Right hindlimb (tissue), 1 donor: ENCODE results near the gene LRRK1.
"Not testable (repeated sequence)": the region's sequence is repeated elsewhere in the genome, so short reads cannot be mapped to it uniquely, and the experiment has no call there.

ENCODE experiments used
- DNase-seq: peaks from one replicate; pipeline ENCODE4 v3.0.0-alpha.2; 2018

The LRRK1 gene

DNA sequence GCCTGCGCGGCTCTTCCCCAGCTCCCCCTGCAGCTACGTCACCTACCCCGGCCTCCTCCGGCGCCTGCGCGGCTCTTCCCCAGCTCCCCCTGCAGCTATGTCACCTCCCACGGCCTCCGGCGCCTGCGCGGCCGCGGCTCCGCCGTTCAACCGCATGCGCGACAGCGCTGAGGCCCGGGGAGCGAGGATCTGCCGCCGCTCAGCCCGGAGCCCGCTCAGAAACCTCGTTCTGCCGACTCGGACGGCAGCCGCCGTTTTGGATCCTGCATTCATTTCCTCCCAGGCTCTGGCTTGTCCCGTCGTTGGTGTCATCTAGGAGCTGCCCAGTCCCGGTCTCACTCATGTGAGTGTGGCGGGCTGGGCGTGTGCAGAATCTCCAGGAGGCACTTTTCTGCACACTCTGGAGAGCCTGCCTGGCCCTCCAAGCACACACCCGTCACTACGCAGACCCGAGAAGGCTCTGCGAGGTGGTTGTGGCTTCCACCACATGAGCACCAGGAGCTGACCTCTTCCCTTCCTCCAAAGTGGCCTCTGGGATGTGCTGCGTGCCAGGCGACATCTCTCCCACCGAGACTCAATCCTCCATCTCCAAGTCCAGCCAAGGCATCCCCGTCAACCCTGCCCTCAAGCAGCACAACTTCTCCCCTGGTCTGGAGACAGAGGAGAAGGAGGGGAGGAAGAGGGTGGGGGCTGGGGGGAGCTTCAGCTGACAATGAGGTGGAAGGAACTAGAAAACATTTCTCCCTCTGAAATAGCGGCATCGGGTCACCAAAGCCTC lies 167.4 kb downstream of the LRRK1 start:
- DNase-seq: no peak

DNA sequence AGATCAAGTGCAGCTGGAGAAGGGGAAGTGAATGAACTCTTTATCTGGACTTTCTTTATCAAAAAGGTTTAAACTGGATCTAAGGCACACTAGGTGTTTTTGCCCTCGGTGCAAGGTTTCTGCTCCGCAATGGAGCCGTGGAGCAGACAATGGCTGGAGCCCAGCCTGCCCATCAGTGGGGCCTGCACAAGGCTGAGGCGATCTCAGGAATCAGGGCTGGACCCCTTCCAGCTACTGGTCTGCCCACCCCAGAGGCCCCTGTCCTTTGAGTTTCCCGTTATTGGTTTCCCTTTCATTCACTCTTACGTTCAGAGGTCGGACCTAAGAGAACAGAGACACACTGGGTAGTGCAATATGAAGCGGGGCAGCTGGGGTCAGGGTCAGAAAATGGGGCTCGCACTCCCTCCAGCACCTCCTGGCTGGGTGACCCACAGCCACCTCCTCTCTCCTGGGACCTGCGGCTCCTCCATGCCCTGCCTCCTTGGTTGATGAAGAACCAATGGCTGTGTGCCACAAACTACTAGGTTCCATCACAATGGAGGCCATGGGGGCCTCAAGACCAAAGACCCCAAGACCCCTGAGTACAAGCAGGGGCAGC lies 168.1 kb downstream of the LRRK1 start:
- no peak for DNase-seq

DNA sequence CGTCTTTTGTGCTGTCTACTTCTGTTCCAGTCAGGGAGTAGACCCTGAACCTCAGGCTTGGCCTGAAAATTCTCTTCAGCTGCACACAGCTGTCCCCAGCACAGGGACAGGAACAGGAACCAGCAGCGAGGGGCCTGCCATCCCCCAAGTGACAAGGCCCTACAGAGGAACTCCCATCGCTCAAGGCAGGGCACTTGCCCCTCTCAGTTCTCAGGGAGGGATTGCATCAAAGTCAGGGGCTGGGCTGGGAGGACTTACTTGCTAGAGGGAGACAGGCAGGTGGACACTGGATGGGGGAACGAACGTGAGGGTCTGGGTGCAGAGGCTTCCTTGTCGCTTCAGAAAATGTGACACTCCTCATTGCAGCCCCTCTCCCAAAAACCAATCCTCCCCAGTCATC lies 169.1 kb downstream of the LRRK1 start:
- DNase-seq: no peak

DNA sequence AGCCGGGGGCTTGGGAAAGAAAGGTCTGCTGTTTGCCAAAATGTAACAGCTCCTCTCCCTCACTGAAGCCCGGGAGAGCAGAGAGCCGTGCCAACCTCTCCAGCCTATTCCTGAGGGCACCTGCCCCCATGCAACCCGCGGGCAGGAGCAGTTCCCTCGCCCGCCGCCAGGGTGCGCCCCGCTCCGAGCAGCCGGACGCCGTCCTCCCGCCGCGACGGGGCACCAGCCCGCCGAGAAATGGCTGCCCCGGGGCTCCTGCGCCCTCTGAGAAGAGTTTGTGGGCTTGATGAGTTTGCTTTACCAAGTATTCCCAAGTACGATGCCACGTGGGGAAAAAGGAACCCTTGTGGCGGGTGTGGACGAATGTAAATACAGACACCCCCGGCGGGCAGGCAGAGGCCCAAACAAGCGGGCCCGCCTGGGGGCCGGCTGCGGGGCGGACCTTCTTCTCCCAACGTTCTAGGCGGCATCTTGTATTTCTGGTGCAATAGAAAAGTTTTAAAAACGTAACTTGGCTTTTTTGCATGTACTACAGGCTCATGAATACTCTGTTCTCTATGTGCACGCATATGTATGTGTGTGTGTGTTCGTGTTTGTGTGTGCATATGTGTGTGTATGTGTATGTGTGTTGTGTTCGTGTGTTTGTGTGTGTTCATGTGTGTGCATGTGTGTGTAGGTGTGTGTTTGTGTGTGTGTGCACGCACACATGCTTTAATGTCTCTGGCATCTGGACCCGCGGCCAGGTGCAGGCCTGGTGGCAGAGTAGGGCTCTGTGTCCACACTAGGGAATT lies 169.8 kb downstream of the LRRK1 start:
- peak; percentile 78 for DNase-seq

DNA sequence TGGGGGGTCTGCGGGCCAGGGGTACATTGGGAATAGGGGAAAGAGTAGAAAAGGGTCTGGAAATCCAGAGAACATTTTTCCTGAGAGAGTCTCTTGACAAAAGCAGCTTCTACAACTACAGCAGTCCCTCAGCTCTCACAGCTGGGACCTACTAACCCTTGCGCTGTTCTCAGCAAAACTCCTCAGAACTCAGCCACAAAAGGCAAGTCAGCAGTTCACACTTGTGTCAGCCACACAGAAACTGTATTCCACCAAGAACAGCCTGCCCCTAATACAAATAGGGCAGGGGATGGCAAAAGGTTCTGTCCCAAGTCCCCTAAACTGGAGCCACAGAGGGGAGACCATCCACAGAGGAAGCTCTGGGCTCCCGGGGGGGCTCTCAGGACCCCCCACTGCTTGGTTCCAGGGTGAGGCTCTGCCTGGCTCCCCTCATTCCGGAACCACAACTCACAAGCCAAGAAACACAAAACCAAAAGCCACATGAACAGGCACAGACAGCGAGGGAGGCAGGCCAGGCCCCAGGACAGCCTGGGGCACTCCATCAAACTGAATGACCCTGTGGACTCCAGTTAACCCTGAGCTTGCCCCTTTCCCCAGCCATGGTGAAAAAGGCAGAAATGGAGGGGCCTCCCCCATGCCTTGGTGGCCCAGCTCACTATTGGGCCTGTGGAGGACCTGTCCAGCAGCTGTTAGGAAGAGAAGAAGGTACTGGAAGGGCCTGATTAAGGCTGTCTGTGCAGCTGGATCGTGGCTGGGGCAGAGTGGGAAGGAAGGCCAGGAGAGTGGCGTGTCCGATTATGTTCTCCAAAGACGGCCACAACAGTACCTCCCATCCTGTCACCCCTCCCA lies 170.6 kb downstream of the LRRK1 start:
- DNase-seq: no peak

DNA sequence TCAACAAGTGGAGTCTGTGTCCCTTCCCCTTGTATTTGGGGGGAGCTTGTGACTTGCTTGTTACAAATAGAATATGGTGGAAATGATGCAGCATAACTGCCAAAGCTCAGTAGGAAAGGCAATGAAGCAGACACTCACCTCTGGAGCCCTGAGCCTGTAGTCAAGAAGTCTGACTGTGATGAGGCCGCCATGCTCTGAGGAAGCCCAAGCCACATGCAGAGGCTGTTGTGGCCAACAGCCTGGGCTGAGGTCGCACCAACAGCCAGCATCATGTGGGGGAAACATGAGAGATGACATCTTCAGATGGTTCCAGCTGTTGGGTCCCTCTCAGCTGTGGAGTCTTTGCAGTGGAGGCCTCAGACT lies 171.3 kb downstream of the LRRK1 start:
- no peak for DNase-seq

DNA sequence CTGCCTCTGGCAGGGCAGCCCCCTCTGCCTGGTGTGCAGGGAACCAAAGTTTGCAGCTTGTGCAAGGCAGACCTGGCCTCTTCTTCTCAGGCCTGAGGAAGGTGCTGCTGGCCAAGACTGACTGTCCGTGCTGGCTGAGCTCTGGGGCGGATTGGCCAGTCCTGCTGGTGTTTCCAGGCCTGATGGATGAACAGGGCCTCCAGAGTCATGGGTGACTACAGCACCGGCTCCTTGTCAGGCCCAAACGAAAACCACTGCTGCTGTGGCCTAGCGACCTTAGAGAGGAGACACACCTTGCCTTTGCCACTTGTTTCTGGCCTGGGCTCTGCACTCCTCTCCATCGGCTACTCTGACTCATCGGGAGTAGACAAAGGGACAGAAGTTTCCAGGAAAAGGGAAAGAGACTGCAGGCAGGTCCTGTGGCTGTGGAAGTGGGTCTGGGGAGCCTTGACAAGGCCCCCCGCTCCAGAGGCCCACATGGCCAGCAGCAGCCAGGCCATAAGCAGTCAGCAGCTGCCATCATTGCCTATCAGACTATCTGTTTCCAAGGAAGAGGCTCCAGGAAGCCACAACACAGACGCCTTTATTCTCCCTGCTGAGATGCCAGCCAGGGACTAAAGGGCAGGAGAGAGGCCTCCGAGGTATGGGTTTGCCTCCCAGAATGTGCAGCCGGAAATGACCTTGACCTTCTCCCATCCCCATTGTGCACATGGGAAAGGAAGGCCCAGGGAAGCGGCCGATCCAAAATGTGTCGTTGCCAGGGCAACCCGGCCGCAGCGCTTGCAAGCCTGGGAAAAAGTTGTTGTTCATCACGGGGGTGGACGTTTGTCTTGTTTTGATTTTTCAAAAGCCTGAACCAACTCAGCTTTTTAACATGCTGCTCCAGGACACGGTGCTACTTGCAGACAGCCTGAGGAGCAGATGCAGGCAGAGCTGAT lies 172.2 kb downstream of the LRRK1 start:
- DNase-seq: peak; percentile 72

DNA sequence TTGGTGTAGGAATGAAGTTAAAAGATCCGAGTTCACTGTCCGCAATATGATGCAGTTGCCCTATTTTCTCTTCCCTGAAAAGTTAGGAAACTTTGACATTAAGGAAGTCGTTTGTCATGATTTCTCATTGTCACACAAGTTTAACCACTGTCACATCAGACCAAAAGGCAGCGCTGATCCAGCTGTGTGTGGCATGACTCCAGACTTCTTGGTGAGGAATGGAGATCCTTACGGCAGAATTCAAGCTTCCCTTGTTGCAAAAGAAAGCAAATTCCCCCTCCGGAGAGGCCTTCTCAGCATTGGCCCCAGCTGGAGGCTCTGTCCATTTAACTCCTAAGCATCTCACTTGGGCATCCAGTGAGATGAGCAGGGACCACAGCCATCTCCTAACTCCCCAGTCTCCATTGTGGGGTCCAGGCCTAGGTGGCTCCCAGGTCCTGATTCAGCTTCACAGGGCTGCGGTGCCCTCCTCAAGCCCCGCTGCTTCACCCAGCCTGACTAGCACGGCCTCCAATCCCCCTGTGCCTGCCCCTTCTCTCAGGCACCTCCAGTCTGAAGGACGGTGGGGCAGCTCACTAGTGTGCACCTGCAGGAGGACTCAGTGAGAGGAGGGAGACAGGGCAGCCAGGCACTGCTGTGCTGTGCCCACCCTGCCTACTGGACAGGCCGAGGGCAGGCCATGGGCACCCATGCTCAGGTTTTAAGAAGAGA lies 173.2 kb downstream of the LRRK1 start:
- no peak for DNase-seq

DNA sequence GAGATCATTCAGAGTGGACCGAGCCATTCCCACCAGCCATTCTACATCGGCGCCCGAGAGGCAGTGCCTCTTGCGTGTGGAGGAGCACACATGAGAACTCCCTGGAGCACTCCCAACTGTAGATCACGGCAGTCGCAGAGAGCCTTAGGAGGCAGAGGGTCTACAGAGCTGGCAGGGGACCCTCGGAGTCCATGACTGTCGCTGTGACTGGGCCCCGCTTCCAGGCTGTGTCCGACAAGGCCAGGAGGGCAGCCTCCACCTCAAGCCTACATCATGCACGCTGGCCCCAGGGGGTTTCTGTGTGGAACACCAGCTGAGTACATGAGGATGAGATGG lies 173.7 kb downstream of the LRRK1 start:
- no peak for DNase-seq

DNA sequence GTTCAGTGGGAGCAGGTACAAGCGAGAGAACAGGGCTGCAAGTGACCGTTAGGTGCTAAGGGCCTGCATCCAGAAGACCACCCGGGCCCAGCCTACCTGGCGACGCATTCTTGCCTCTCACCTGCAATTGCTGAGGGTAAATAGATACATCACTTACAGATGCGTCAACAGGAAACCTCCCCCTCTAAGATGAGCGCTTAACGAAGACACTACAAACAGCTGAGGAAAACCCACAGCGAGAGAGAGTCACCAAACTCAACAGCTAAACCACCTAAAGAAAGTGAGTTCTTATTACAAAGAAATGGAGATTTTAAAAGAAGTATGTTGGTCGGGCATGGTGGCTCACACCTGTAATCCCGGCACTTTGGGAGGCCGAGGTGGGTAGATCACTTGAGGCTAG lies 174.8 kb downstream of the LRRK1 start:
- no peak for DNase-seq

DNA sequence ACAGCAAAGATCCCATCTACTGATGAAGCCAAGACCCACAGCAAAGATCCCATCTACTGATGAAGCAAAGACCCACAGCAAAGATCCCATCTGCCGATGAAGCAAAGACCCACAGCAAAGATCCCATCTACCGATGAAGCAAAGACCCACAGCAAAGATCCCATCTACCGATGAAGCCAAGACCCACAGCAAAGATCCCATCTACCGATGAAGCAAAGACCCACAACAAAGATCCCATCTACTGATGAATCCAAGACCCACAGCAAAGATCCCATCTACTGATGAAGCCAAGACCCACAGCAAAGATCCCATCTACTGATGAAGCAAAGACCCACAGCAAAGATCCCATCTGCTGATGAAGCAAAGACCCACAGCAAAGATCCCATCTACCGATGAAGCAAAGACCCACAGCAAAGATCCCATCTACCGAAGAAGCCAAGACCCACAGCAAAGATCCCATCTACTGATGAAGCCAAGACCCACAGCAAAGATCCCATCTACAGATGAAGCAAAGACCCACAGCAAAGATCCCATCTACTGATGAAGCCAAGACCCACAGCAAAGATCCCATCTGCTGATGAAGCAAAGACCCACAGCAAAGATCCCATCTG lies 176.7 kb downstream of the LRRK1 start:
- not testable (repeated sequence) for DNase-seq

DNA sequence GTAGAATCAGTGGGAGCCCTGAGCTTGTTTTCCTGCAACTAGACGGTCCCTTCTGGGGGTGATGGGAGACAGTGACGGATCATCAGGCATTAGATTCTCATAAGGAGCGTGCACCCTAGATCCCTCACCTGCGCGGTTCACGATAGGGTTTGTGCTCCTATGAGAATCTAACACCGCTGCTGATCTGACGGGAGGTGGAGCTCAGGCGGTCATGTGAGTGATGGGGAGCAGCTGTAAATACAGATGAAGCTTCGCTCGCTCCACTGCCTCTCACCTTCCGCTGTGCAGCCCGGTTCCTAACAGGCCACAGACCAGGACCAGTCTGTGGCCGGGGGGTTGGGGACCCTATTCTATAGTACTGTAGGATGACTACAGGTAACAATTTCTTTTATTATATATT lies 178.0 kb downstream of the LRRK1 start:
- DNase-seq: no peak

DNA sequence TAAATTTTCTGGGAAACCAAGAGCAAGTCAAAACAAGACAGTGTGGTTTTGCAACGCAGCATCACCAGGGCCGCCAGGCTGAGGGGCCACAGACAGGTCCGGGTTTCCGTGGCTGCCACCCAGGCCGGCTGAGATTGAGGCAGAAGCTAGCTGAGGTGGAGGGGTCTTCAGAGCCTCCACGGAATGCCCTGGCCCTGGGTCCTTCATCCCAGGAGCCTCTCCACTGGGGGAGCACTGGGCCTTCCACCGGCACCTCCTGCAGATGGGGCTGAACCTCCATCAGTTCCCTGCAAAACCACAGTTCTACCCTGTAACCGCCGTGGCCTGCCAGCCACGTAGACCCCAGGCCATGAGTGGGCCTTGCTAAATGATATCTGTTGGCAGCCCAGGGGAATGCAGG lies 180.0 kb downstream of the LRRK1 start:
- no peak for DNase-seq

DNA sequence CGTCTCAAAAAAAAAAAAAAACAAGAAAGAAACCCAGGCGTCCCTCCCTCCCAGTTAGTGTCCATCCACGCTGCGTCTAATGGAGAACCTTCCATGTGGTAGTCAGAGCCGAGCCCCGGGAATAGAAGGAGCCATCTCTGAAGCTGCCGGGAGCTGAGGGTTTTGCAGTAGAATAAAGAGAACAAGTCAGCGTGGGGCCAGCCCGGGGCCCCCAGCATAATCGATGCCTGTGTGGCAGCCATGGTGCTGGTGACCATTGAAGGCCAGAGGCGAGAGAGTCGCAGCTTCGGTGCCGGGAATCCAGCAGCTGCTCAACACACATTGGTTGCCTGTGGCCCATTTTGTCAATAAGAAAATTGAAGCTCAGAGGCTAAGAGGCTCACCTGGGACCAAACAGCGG lies 181.0 kb downstream of the LRRK1 start:
- DNase-seq: no peak

DNA sequence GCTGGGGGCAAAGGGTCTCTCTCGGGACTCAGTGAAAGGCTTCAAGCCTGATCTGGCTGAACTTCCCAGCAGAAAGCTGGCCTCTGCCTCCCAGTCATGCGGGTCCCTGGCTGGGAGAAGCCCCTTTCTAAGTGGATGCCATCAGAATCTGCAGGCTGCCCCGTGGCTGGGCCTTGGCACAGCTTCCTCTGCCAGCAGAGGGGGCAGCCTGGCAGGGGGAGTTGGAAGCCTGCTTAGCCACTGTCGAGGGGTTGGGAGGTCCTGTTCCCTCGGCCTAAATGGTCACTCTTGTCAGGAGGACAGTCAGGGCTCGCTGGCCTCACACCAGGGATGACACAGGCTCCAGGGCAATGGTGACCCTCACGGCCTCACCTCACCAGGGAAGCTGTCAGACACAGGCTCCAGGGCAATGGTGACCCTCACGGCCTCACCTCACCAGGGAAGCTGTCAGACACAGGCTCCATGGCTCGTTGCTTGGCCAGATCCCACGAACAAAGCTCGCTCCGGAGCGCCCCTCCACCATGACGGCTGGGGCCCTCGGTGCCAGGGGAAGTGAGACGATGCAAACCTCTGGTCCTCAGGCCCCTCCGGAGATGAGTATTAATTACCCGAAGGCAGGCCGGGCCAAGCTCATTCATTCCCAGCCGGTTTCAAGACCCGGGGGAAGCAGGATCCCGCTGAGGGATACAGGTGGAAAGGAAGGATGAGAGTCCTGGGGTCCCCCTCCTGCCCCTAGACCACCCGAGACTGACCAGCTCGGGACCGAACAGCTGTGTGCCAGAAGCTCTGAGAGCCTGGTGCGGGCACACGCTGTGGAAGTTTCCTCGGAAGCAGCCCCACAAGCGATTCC lies 181.7 kb downstream of the LRRK1 start:
- no peak for DNase-seq

DNA sequence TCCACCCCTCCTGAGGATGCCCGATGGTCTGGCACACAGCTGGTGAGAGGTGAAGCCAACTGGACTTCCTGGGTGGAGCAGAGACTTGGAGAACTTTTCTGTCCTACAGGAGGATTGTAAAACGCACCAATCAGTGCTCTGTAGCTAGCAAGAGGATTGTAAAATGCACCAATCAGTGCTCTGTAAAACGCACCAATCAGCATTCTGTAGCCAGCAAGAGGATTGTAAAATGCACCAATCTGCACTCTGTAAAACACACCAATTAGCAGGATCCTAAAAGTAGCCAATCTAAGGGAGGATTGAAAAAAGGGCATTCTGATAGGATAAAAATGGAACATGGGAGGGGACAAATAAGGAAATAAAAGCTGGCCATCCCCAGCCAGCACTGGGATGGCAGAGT lies 182.5 kb downstream of the LRRK1 start:
- no peak for DNase-seq

DNA sequence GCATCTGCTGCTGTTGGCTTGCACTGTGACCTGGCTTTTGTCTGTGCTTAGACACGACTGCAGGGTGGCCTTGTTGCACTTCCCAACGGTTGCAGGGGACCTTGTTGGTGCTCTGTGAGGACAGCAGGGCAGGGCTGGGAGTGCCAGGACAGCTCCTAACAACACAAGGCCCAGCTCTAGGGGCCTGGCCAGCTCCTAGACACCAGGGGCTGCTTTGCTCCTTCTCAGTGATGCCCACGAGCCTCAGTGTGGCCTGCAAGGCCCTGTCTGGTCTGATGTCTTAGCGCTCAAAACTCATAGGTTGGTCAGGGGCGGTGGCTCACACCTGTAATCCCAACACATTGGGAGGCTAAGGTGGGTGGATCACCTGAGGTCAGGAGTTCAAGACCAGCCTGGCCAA lies 183.6 kb downstream of the LRRK1 start:
- DNase-seq: no peak

DNA sequence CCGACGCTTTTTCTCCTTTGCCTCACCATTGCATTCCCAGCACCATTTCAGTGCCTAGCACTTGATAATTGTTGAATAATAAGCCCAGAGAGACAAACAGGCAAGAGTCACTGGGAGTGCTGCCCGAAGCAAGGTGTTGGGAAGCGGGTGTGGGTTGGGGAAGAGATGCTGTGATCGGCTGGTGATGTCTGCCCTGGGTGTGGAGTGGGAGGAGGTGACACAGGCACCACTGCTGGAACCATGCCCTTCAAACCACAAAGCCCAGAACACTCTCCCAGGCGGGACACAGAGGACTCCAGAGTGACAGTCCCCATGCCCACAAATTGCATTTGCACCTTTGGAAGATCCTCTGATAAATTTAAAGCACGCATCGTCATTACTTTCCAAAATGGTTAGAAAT lies 184.4 kb downstream of the LRRK1 start:
- no peak for DNase-seq

DNA sequence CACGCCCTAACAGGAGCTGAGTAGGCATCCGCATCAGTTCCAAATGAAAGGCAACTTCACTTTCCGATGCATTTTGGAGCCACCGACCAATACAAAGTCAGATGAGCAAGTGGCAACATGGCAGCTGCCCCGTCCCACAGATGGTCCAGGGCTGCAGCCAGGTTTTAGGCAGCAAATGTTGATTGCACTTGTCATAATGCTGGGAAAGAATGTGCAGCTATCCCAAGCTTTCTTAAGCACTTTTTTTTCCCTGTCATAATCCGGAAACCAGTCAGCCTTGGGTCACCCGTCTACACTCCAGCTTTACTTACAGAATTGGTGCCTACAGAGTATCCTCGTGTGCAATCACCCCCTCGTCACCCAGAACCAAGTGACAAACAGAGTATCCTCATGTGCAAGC lies 185.0 kb downstream of the LRRK1 start:
- no peak for DNase-seq
